ENCODE measurements around the gene DNM1L.

DNA sequence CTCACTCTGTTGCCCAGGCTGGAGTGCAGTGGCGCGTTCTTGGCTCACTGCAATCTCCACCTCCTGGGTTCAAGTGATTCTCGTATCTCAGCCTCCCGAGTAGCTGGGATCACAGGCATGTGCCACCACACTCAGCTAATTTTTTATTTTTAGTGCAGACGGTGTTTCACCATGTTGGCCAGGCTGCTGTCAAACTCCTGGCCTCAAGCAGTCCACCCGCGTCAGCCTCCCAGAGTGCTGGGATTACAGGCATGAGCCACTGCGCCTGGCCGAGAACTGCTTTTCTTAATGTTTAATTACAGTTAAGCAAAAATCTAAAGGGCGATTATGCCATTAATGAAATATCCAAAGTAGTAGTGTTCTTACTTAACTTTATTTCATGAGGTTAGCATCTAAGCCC is 63.0 kb downstream of the DNM1L start:
- no peak for TF ChIP-seq CTCF (IDR thresholded peaks at IDR 0.05; ENCODE audit: borderline replicate concordance, extremely low read depth, low read length, poor library complexity, severe bottlenecking)
- no peak for TF ChIP-seq EZH2 (IDR thresholded peaks at IDR 0.05; ENCODE audit: borderline replicate concordance, low read depth, low read length, severe bottlenecking)

Measured in DND-41 (cell line).